A549 (cell line): ENCODE measurements around the gene LRRD1.

Source experiments
- CHD4 ChIP-seq: fragments of 200-600 bp; sonication (generic); IDR thresholded peaks from 2 replicates; pipeline ENCODE4 v1.6.1; 2016; ENCODE audit warnings: antibody characterized with exemption, mild to moderate bottlenecking, borderline replicate concordance
- GATA3 ChIP-seq: IDR thresholded peaks from 2 replicates; pipeline ENCODE4 v1.6.1; 2012; ENCODE audit warnings: borderline replicate concordance
- HDAC2 ChIP-seq: fragments of 200-600 bp; sonication (generic); IDR thresholded peaks from 2 replicates; pipeline ENCODE4 v1.6.1; 2016
- JUN ChIP-seq, 2 experiments: fragments of >200 bp; sonication (Bioruptor Twin); formaldehyde crosslinking; IDR thresholded peaks; 2 replicates in 1 of 2; 3 replicates in 1 of 2; pipeline ENCODE4 v1.6.1; 2016 to 2017
- KDM5A ChIP-seq: fragments of 200-600 bp; sonication (generic); IDR thresholded peaks from 2 replicates; pipeline ENCODE4 v1.6.1; 2016; ENCODE audit warnings: antibody characterized with exemption, mild to moderate bottlenecking
- RFX5 ChIP-seq: fragments of 450-650 bp; IDR thresholded peaks from 2 replicates; pipeline ENCODE4 v1.7.1; 2014; ENCODE audit warnings: antibody characterized with exemption, mild to moderate bottlenecking, moderate library complexity
- TF ChIP-seq, protein P1 (sequence below): fragments of >200 bp; sonication (Bioruptor Twin); formaldehyde crosslinking; IDR thresholded peaks from 3 replicates; pipeline ENCODE4 v1.5.1; 2016

DNA sequence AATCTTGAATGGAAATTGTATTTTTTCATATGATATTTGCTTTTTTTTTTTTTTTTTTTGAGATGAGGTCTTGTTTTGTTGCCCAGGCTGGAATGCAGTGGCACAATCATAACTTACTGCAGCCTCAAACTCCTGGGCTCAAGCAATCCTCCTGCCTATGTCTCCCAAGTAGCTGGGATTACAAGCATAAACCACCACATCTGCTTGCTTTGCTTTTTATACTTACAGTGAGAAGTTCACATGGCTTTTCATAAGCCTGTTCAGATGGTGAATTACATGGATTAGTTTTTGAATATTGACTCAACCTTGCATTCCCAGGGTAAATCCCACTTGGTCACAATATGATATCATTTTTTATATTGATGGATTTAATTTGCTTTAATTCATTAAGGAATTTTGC lies 22.0 kb downstream of the LRRD1 start:
- TF ChIP-seq HDAC2 (no peak), GATA3 (no peak), KDM5A (no peak), JUN (IDR thresholded peaks at IDR 0.05) (no peak), RFX5 (no peak), CHD4 (no peak)
- TF ChIP-seq, protein P1, sequence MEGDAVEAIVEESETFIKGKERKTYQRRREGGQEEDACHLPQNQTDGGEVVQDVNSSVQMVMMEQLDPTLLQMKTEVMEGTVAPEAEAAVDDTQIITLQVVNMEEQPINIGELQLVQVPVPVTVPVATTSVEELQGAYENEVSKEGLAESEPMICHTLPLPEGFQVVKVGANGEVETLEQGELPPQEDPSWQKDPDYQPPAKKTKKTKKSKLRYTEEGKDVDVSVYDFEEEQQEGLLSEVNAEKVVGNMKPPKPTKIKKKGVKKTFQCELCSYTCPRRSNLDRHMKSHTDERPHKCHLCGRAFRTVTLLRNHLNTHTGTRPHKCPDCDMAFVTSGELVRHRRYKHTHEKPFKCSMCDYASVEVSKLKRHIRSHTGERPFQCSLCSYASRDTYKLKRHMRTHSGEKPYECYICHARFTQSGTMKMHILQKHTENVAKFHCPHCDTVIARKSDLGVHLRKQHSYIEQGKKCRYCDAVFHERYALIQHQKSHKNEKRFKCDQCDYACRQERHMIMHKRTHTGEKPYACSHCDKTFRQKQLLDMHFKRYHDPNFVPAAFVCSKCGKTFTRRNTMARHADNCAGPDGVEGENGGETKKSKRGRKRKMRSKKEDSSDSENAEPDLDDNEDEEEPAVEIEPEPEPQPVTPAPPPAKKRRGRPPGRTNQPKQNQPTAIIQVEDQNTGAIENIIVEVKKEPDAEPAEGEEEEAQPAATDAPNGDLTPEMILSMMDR: no peak
